Cardiac fibroblast (primary cell): ENCODE data around the gene ALPL.

Experiments
- DNase-seq, 2 donors: peaks; one replicate each; pipeline versions ENCODE4 v3.0.0 to v3.0.0-alpha.2; 2010; ENCODE audit warnings: low read depth in 2 of 2
- H3K4me3 ChIP-seq, 2 donors: replicated peaks in 1 of 2; 1 replicate in 1 of 2; 2 replicates in 1 of 2; pipeline ENCODE4 v1.5.1; 2011; ENCODE audit warnings: low read depth in 2 of 2, low read length in 2 of 2, mild to moderate bottlenecking in 2 of 2, moderate library complexity in 1 of 2
- CTCF ChIP-seq: IDR thresholded peaks from one replicate; pipeline ENCODE4 v1.5.1; 2011; ENCODE audit warnings: low read depth, mild to moderate bottlenecking, low read length, inconsistent platforms

Gene ALPL

GRCh38 chr1:21590126-21590880 lies 81.1 kb downstream of the ALPL start:
- no peak overlapping the region for H3K4me3 ChIP-seq
- no peak for DNase-seq
- TF ChIP-seq CTCF, result no peak

- H3K4me3 ChIP-seq, result no peak overlapping the region
- no peak for DNase-seq
- TF ChIP-seq CTCF, result no peak
Observed at GRCh38 chr1:21590934-21591333, 81.7 kb downstream of the ALPL start.

GRCh38 chr1:21592086-21592865 lies 83.1 kb downstream of the ALPL start:
- DNase-seq, result no peak
- H3K4me3 ChIP-seq, result no peak overlapping the region
- TF ChIP-seq CTCF, result no peak

- no peak overlapping the region for H3K4me3 ChIP-seq
- TF ChIP-seq CTCF, result no peak
- no peak for DNase-seq
Observed at GRCh38 chr1:21593231-21593630, 84.0 kb downstream of the ALPL start.

GRCh38 chr1:21594501-21594900 lies 85.3 kb downstream of the ALPL start:
- no peak overlapping the region for H3K4me3 ChIP-seq
- DNase-seq, result peak in 1 of 2 donors; percentile 20
- no peak for TF ChIP-seq CTCF

- peak; percentile 91 for TF ChIP-seq CTCF
- peak; percentile 62 to 77 for DNase-seq
- H3K4me3 ChIP-seq, result no peak overlapping the region
Observed at GRCh38 chr1:21594935-21595897, 86.0 kb downstream of the ALPL start.
